ENCODE results near the gene SLITRK3.

- TF ChIP-seq, protein P1, sequence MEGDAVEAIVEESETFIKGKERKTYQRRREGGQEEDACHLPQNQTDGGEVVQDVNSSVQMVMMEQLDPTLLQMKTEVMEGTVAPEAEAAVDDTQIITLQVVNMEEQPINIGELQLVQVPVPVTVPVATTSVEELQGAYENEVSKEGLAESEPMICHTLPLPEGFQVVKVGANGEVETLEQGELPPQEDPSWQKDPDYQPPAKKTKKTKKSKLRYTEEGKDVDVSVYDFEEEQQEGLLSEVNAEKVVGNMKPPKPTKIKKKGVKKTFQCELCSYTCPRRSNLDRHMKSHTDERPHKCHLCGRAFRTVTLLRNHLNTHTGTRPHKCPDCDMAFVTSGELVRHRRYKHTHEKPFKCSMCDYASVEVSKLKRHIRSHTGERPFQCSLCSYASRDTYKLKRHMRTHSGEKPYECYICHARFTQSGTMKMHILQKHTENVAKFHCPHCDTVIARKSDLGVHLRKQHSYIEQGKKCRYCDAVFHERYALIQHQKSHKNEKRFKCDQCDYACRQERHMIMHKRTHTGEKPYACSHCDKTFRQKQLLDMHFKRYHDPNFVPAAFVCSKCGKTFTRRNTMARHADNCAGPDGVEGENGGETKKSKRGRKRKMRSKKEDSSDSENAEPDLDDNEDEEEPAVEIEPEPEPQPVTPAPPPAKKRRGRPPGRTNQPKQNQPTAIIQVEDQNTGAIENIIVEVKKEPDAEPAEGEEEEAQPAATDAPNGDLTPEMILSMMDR (IDR thresholded peaks at IDR 0.05; ENCODE audit: low read depth, low read length) = no peak
- TF ChIP-seq, protein P2, sequence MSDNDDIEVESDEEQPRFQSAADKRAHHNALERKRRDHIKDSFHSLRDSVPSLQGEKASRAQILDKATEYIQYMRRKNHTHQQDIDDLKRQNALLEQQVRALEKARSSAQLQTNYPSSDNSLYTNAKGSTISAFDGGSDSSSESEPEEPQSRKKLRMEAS (IDR thresholded peaks at IDR 0.05; ENCODE audit: low read depth, low read length) = no peak
These were observed 21.6 kb upstream of the SLITRK3 start for GRCh38 chr3:165217739-165218138.
